Measurements from ENCODE around the gene CRK.

DNA sequence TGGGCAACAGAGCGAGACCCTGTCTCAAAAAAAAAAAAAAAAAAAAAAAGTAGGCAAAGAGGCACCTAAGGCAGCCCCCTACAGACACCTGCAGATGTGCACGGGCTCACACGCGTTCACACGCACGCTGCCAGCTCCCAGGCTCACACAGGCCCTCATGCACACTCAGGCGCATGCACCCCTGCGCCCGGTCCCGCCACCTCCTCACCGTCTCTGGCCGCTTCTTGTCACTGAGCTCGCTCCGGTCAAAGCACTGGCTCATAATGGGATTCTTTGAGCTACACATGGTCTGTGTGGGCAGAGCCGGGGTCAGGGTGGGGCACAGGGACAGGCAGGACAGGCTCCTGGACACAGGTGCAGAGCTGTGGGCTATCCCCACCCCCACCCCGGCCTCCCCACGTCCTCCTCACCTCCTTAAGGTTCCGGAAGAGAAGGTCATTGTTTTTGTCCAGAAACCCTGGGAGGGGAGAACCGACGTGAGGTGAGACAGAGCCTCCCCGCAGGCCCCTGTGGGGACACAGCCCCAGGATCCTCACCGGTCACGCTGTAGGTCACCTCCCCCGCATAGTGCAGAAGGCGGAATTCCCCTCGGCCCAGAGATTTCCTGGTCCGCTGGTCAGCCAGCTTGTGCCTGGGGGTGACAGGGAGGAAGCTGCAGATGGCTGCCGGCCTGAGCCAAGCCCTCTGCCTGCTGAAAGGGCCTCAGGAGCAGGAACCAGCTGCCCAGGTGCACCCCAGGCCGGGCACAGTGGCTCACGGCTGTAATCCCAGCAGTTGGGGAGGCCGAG is 18.6 kb upstream of the CRK start:
- TF ChIP-seq POLR2A (IDR thresholded peaks at IDR 0.05; ENCODE audit: low read depth, low read length): no peak
- TF ChIP-seq, protein P1, sequence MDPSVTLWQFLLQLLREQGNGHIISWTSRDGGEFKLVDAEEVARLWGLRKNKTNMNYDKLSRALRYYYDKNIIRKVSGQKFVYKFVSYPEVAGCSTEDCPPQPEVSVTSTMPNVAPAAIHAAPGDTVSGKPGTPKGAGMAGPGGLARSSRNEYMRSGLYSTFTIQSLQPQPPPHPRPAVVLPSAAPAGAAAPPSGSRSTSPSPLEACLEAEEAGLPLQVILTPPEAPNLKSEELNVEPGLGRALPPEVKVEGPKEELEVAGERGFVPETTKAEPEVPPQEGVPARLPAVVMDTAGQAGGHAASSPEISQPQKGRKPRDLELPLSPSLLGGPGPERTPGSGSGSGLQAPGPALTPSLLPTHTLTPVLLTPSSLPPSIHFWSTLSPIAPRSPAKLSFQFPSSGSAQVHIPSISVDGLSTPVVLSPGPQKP (IDR thresholded peaks at IDR 0.05; ENCODE audit: borderline replicate concordance, low read depth, low read length): no peak
- TF ChIP-seq, protein P2, sequence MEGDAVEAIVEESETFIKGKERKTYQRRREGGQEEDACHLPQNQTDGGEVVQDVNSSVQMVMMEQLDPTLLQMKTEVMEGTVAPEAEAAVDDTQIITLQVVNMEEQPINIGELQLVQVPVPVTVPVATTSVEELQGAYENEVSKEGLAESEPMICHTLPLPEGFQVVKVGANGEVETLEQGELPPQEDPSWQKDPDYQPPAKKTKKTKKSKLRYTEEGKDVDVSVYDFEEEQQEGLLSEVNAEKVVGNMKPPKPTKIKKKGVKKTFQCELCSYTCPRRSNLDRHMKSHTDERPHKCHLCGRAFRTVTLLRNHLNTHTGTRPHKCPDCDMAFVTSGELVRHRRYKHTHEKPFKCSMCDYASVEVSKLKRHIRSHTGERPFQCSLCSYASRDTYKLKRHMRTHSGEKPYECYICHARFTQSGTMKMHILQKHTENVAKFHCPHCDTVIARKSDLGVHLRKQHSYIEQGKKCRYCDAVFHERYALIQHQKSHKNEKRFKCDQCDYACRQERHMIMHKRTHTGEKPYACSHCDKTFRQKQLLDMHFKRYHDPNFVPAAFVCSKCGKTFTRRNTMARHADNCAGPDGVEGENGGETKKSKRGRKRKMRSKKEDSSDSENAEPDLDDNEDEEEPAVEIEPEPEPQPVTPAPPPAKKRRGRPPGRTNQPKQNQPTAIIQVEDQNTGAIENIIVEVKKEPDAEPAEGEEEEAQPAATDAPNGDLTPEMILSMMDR (conservative IDR thresholded peaks at IDR 0.05; ENCODE audit: low read depth, low read length): no peak
- no peak for TF ChIP-seq RCOR1 (IDR thresholded peaks at IDR 0.05; ENCODE audit: insufficient replicate concordance, low read length)
- no peak for TF ChIP-seq RAD21 (IDR thresholded peaks at IDR 0.05; ENCODE audit: low read length)
- no peak for TF ChIP-seq NFE2L2 (IDR thresholded peaks at IDR 0.05; ENCODE audit: low read depth, low read length)
- no peak for TF ChIP-seq CEBPB (IDR thresholded peaks at IDR 0.05; ENCODE audit: low read depth, low read length)
- TF ChIP-seq, protein P3, sequence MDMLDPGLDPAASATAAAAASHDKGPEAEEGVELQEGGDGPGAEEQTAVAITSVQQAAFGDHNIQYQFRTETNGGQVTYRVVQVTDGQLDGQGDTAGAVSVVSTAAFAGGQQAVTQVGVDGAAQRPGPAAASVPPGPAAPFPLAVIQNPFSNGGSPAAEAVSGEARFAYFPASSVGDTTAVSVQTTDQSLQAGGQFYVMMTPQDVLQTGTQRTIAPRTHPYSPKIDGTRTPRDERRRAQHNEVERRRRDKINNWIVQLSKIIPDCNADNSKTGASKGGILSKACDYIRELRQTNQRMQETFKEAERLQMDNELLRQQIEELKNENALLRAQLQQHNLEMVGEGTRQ (IDR thresholded peaks at IDR 0.05; ENCODE audit: low read depth, low read length): no peak
- TF ChIP-seq FOS (IDR thresholded peaks at IDR 0.05; ENCODE audit: low read depth, low read length): no peak
